ENCODE results near the gene PRR35.

The PRR35 gene

GRCh38 chr16:524274-525040, 35.7 kb upstream of the PRR35 start:
- no peak overlapping the region for H3K4me3 ChIP-seq (ENCODE audit: low read length)
- TF ChIP-seq CTCF (conservative IDR thresholded peaks at IDR 0.05; ENCODE audit: low read length), result no peak
- no peak for DNase-seq (ENCODE audit: low read depth)

GRCh38 chr16:525123-525519, 35.1 kb upstream of the PRR35 start:
- no peak for DNase-seq (ENCODE audit: low read depth)
- H3K4me3 ChIP-seq (ENCODE audit: low read length), result no peak overlapping the region
- TF ChIP-seq CTCF (conservative IDR thresholded peaks at IDR 0.05; ENCODE audit: low read length), result no peak

GRCh38 chr16:525520-526180, 34.5 kb upstream of the PRR35 start:
- no peak for TF ChIP-seq CTCF (conservative IDR thresholded peaks at IDR 0.05; ENCODE audit: low read length)
- peak overlapping the region; percentile 80 for H3K4me3 ChIP-seq (ENCODE audit: low read length)
- peak; percentile 82 for DNase-seq (ENCODE audit: low read depth)

GRCh38 chr16:526181-527014, 33.8 kb upstream of the PRR35 start:
- peak; percentile 40 for DNase-seq (ENCODE audit: low read depth)
- H3K4me3 ChIP-seq (ENCODE audit: low read length), result peak overlapping the region; percentile 80
- TF ChIP-seq CTCF (conservative IDR thresholded peaks at IDR 0.05; ENCODE audit: low read length), result no peak

GRCh38 chr16:527015-527903, 32.9 kb upstream of the PRR35 start, which contains the start of gene CAPN15:
TSS of gene CAPN15 (plus strand) at chr16:527712. CDS start at chr16:546839, 19,127 bp downstream.
- TF ChIP-seq CTCF (conservative IDR thresholded peaks at IDR 0.05; ENCODE audit: low read length), result no peak
- DNase-seq (ENCODE audit: low read depth), result peak; percentile 83
- H3K4me3 ChIP-seq (ENCODE audit: low read length), result peak within 1 kb of the TSS; percentile 80
